Measurements from ENCODE around the gene TMEM91.

DNA sequence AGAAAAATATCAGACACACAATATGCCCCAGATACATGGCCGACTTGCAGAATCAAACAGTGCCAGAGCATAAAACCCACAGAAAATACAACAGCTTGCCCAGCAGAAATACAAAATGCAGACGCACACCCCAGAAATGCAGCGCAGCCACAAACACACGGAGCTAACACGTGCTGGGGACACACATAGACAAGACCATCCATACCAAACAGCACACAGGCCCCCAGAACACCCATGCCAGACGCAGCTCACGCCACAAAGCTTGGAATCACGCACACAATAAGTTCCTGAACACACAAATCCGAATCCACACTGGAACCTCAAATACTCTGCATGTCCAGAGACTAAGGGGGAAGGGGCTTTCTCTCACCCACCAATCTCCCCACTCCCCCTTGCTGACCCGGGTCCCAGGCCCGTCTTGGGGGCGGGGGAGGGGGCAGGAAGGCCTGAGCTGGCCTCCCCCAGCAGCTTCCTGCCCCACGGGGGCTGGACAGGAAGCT, 49.2 kb upstream of the TMEM91 start:
- no peak for TF ChIP-seq CTCF (conservative IDR thresholded peaks at IDR 0.05; ENCODE audit: low read length)
- no peak for TF ChIP-seq EZH2phosphoT487 (IDR thresholded peaks at IDR 0.05; ENCODE audit: borderline replicate concordance)

Data from Loucy (cell line).